Activated T-helper 2 cell treated with anti-CD3 and anti-CD28 coated beads, Interferon-gamma antibody, Interleukin-2, Interleukin-4, amounts not matched to agents 10 μg/mL and 5 μg/mL and 100 μg/mL, durations not matched to agents 14 hours and 24 hours and 36 hours (primary cell): ENCODE measurements around the gene SLC25A34. TPM values are rescaled to one million over a fixed set of nuclear protein-coding genes. Genes with fewer than 3 reads are reported as not detected.

Source experiments
- DNase-seq: peaks from one replicate; pipeline ENCODE4 v3.0.0; 2021; ENCODE audit warnings: low spot score
- H3K27ac Mint-ChIP-seq: one replicate; pipeline ENCODE4 v1.8.0; 2021; ENCODE audit warnings: mixed read lengths
- H3K27me3 Mint-ChIP-seq: one replicate; pipeline ENCODE4 v1.8.0; 2021; ENCODE audit warnings: low read depth, mixed read lengths
- H3K36me3 Mint-ChIP-seq: one replicate; pipeline ENCODE4 v1.8.0; 2021; ENCODE audit warnings: low read depth, mixed read lengths
- H3K4me1 Mint-ChIP-seq: one replicate; pipeline ENCODE4 v1.8.0; 2021; ENCODE audit warnings: low read depth, mixed read lengths
- H3K4me3 Mint-ChIP-seq: one replicate; pipeline ENCODE4 v1.8.0; 2021; ENCODE audit warnings: low read depth, mild to moderate bottlenecking, moderate library complexity, mixed read lengths
- H3K9me3 Mint-ChIP-seq: one replicate; pipeline ENCODE4 v1.8.0; 2021; ENCODE audit warnings: mixed read lengths
- intact Hi-C: fragments of 100-400 bp; cut with micrococcal nuclease; formaldehyde crosslinking; loops from one replicate; pipeline ENCODE4 v1.15.1; 2023
- total RNA-seq: library from RNA; stranded (reverse); gene quantifications from 2 replicates; pipeline ENCODE4 v1.2.3, GENCODE V29; 2022

SLC25A34 gene
- total RNA-seq, 1 donor from 2014 or later = 1.6 TPM

- Mint-ChIP-seq H3K4me1 (no peaks in the 10 kb centered on the region), H3K27ac (no peak overlapping the region), H3K36me3 (peaks cover 24% of the 10 kb centered on the region), H3K27me3 (no peaks in the 10 kb centered on the region), H3K4me3 (no peak overlapping the region), H3K9me3 (no peaks in the 10 kb centered on the region)
- intact Hi-C loops = no loop called here
- no peak for DNase-seq
Measured at GRCh38 chr1:15731735-15732685, 4.0 kb upstream of the SLC25A34 start.

- Mint-ChIP-seq H3K27ac (no peak overlapping the region), H3K27me3 (no peaks in the 10 kb centered on the region), H3K4me1 (no peaks in the 10 kb centered on the region), H3K36me3 (peaks cover 19% of the 10 kb centered on the region), H3K4me3 (no peak overlapping the region), H3K9me3 (no peaks in the 10 kb centered on the region)
- no peak for DNase-seq
- intact Hi-C loops = no loop called here
Measured at GRCh38 chr1:15732686-15733081, 3.4 kb upstream of the SLC25A34 start.

- DNase-seq = no peak
- Mint-ChIP-seq H3K36me3 (peaks cover 15% of the 10 kb centered on the region), H3K4me3 (no peak overlapping the region), H3K4me1 (no peaks in the 10 kb centered on the region), H3K27ac (no peak overlapping the region), H3K27me3 (no peaks in the 10 kb centered on the region), H3K9me3 (no peaks in the 10 kb centered on the region)
- intact Hi-C loops = no loop called here
Measured at GRCh38 chr1:15733218-15733725, 2.8 kb upstream of the SLC25A34 start.

- DNase-seq = no peak
- H3K4me1 Mint-ChIP-seq = no peaks in the 10 kb centered on the region
- no peaks in the 10 kb centered on the region for H3K27me3 Mint-ChIP-seq
- no peak overlapping the region for H3K4me3 Mint-ChIP-seq
- intact Hi-C loops = no loop called here
- no peak overlapping the region for H3K27ac Mint-ChIP-seq
- peaks cover 15% of the 10 kb centered on the region for H3K36me3 Mint-ChIP-seq
- H3K9me3 Mint-ChIP-seq = no peaks in the 10 kb centered on the region
Measured at GRCh38 chr1:15733726-15734226, 2.3 kb upstream of the SLC25A34 start.

GRCh38 chr1:15734296-15734695 lies 1.8 kb upstream of the SLC25A34 start:
- no peak overlapping the region for H3K4me3 Mint-ChIP-seq
- intact Hi-C loops = no loop called here
- H3K9me3 Mint-ChIP-seq = no peaks in the 10 kb centered on the region
- no peaks in the 10 kb centered on the region for H3K27me3 Mint-ChIP-seq
- no peaks in the 10 kb centered on the region for H3K4me1 Mint-ChIP-seq
- DNase-seq = no peak
- H3K27ac Mint-ChIP-seq = no peak overlapping the region
- peaks cover 15% of the 10 kb centered on the region for H3K36me3 Mint-ChIP-seq

GRCh38 chr1:15734901-15735300 lies 1.2 kb upstream of the SLC25A34 start:
- Mint-ChIP-seq H3K9me3 (no peaks in the 10 kb centered on the region), H3K27me3 (no peaks in the 10 kb centered on the region), H3K36me3 (peaks cover 13% of the 10 kb centered on the region), H3K4me1 (no peaks in the 10 kb centered on the region), H3K4me3 (no peak overlapping the region), H3K27ac (no peak overlapping the region)
- no peak for DNase-seq
- intact Hi-C loops = no loop called here

GRCh38 chr1:15735304-15736037 lies 587 bp upstream of the SLC25A34 start:
- H3K4me3 Mint-ChIP-seq = no peak overlapping the region
- no peak overlapping the region for H3K27ac Mint-ChIP-seq
- H3K9me3 Mint-ChIP-seq = no peaks in the 10 kb centered on the region
- H3K27me3 Mint-ChIP-seq = no peaks in the 10 kb centered on the region
- no peaks in the 10 kb centered on the region for H3K4me1 Mint-ChIP-seq
- DNase-seq = no peak
- intact Hi-C loops = no loop called here
- peaks cover 13% of the 10 kb centered on the region for H3K36me3 Mint-ChIP-seq

GRCh38 chr1:15736892-15737261 lies 819 bp downstream of the SLC25A34 start:
- Mint-ChIP-seq H3K27me3 (no peaks in the 10 kb centered on the region), H3K4me1 (peaks cover 4% of the 10 kb centered on the region), H3K36me3 (peaks cover 13% of the 10 kb centered on the region), H3K27ac (no peak overlapping the region), H3K4me3 (no peak overlapping the region), H3K9me3 (no peaks in the 10 kb centered on the region)
- intact Hi-C loops = no loop called here
- no peak for DNase-seq

- no peak overlapping the region for H3K27ac Mint-ChIP-seq
- H3K27me3 Mint-ChIP-seq = no peaks in the 10 kb centered on the region
- H3K9me3 Mint-ChIP-seq = no peaks in the 10 kb centered on the region
- peaks cover 10% of the 10 kb centered on the region for H3K36me3 Mint-ChIP-seq
- no peak for DNase-seq
- H3K4me1 Mint-ChIP-seq = peaks cover 4% of the 10 kb centered on the region
- intact Hi-C loops = no loop called here
- no peak overlapping the region for H3K4me3 Mint-ChIP-seq
Measured at GRCh38 chr1:15737324-15738319, 1.6 kb downstream of the SLC25A34 start.

GRCh38 chr1:15738416-15739113 lies 2.5 kb downstream of the SLC25A34 start:
- H3K27me3 Mint-ChIP-seq = no peaks in the 10 kb centered on the region
- H3K27ac Mint-ChIP-seq = no peak overlapping the region
- H3K9me3 Mint-ChIP-seq = no peaks in the 10 kb centered on the region
- H3K4me1 Mint-ChIP-seq = peaks cover 4% of the 10 kb centered on the region
- no peak overlapping the region for H3K4me3 Mint-ChIP-seq
- intact Hi-C loops = no loop called here
- H3K36me3 Mint-ChIP-seq = peaks cover 3% of the 10 kb centered on the region
- no peak for DNase-seq

GRCh38 chr1:15739259-15739658 lies 3.2 kb downstream of the SLC25A34 start:
- DNase-seq = no peak
- no peak overlapping the region for H3K27ac Mint-ChIP-seq
- no peaks in the 10 kb centered on the region for H3K36me3 Mint-ChIP-seq
- peaks cover 4% of the 10 kb centered on the region for H3K4me1 Mint-ChIP-seq
- H3K9me3 Mint-ChIP-seq = no peaks in the 10 kb centered on the region
- no peaks in the 10 kb centered on the region for H3K27me3 Mint-ChIP-seq
- intact Hi-C loops = no loop called here
- no peak overlapping the region for H3K4me3 Mint-ChIP-seq
